Erythroblast (primary cell): Measurements from ENCODE around the gene CD79B.

Experiments
- GATA1 ChIP-seq: IDR thresholded peaks from 2 replicates; pipeline ENCODE4 v1.6.1; 2011; ENCODE audit warnings: low read depth, mild to moderate bottlenecking, control low read depth, low read length, moderate library complexity
- POLR2A ChIP-seq: IDR thresholded peaks from 2 replicates; pipeline ENCODE4 v1.6.1; 2011; ENCODE audit warnings: mild to moderate bottlenecking, low read length

GRCh38 chr17:63934183-63935112, 2.3 kb upstream of the CD79B start:
- no peak for TF ChIP-seq POLR2A
- TF ChIP-seq GATA1: no peak
